GM18870 (cell line): ENCODE results near the gene KDM1A.
"Not testable (repeated sequence)": the region's sequence is repeated elsewhere in the genome, so short reads cannot be mapped to it uniquely, and the experiment has no call there.

ENCODE experiments used
- ATAC-seq: cut with Tn5 transposase; IDR thresholded peaks from one replicate; pipeline ENCODE4 v1.9.1; 2021; ENCODE audit warnings: moderate library complexity; ENCODE audit not compliant: unreplicated experiment

The KDM1A gene

DNA sequence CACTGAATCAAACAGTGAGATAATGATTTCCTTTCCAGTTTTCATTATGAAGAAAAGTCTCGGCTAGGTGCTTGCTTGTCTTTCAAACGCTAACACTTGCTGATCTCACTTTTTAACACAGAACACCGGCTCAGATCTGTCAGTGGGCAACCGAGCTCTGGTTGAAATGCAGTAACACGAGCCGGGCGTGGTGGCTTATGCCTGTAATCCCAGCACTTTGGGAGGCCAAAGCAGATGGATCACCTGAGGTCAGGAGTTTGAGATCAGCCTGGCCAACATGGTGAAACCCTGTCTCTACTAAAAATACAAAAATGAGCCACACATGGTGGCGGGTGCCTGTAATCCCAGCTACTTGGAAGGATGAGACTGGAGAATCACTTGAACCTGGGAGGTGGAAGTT lies 9.2 kb upstream of the KDM1A start:
- ATAC-seq = not testable (repeated sequence)

DNA sequence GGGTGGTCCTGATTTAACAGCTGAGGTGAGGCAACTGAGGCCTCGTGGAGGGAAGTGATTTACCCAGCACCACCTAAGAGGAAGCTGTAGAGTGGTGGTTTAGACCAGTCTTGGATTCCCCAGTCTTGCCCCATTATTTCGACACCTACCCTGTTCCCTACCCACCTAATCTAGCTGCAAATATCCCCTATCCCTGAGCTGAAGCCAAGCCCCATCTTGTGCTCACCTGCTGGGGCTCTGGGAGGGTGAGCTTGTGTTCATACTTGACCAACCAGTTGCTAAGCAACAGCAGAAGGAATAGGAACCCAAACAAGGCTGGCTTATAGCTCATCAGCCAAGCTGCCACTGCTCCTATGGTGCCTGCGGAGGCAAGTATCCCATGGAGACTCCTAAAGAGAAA lies 5.6 kb upstream of the KDM1A start:
- no peak for ATAC-seq

DNA sequence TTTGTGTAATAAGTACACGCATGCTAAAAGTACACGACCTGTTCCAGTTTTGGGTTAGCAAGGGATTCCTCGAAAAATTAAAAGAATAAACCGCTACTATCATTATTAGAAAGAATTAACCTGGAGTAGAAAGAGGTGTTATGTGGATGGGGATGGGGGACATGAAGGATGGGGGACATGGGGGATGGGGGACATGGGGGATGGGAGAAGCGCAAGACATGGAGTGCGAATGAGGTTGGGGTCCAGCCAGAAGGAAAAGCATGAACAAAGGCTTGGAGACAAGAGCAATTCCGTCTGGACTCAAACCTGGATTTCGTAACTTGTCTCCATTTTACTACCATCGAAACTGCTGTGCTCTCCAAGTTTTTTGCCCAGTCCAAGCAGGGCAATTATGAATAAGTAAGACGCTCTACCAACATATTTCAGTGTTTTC lies 591 bp upstream of the KDM1A start:
- ATAC-seq = no peak

DNA sequence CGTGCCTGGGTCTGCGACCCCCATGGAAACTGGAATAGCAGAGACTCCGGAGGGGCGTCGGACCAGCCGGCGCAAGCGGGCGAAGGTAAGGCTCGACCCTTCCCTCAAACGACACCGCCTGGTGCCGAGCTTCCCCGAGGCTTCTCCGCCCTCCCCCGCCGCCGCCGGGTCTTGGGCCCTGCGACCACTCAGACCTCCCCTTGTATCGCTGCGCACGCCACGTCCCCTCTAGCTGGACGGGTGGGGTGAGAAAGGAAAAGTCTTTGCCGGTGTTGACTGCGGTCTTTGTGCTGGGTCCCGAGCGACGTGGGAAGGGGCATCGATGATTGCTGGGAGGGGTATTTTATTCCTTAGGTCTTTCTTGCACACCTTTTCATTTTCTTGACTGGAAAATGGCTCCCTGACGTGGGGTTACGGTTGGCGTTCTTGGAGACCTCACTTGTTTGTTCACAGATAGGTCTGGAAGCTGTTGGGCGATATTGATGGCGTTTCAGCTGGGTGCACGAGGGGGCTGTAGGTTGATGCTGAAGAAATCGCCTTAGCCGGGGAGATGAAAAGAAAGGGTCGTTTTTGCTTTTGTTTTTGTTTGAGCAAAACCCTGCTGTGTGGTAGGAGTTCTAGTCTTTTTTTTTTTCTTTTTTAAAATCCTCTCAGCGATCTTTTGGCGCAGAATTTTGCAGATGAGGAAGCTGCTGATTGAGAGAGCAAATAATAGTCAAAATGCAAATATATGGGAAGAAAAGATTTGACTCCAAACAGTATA lies 776 bp downstream of the KDM1A start:
- peak; percentile 14 for ATAC-seq

DNA sequence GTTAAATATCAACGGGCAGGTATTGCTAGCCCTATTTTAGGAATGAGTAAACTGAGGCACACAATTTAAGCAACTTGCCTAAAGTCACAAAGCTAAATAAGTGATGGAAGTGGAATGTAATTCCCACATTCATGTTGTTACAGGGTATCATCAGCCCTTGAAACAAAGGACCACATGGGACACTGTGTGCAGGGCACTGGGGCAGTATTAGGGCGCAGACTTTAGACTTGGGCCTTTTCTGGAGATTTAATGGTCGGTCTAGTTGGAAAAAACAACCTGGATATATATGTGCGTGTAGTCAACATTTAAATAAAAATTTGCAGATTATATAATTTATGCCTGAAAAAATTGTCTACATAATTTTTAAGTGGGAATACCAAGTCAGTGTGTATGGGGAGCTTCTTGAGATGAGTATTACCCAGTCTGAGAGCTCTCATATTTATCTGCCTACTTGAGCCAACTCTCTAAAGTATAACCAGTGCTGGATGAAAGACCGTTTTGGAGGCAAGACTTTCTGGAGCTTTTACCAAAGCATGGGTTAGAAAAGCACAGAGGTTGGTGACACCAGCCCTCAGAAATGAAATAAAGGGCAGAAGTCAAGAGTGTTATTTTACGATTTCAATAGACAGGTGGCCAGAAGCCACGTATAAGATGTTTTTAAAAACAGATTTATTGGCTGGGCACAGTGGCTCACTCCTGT lies 1.6 kb downstream of the KDM1A start:
- no peak for ATAC-seq

DNA sequence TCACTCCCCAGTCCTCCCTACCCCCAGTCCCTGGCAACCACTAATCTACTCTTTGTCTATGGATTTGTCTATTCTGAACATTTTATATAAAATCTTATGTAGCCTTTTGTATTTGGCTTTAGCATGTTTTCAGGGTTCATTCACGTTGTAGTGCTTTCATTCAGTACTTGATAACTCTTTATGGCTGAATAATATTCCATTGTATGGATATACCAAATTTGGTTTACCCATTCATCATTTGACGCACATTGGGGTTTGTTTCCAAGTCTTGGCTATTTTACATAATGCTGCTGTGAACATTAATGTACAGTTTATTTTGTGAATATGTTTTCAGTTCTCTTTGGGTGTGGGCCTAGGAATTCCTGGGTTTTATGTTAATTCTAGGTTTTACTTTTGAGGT lies 2.6 kb downstream of the KDM1A start:
- ATAC-seq = no peak

DNA sequence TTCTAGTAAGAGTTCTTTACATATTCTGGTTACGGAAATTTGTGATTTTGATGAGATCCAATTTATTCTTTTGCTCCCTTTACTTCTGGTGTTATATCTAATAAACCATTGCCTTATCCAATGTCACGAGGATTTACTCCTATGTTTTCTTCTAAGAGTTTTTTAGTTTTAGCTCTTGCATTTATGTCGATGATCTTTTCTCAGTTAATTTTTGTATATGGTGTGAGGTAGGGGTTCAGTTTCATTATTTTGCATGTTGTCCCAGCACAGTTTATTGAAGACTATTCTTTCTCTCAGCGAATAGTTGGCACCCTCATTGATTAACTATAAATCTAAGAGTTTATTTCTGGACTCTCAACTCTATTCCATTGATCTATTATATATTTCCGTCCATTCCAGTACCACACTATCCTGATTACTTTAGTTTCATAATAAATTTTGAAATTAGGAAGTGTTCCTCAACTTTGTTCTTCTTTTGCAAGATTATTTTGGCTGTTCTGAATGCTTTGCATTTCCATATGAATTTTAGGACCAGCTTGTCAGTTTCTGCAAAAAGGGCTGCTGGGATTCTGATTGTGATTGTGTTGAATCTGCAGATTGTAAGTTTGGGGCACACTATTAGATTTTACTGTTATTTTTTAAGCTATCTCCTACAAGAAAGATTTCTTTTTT lies 4.0 kb downstream of the KDM1A start:
- ATAC-seq = no peak

DNA sequence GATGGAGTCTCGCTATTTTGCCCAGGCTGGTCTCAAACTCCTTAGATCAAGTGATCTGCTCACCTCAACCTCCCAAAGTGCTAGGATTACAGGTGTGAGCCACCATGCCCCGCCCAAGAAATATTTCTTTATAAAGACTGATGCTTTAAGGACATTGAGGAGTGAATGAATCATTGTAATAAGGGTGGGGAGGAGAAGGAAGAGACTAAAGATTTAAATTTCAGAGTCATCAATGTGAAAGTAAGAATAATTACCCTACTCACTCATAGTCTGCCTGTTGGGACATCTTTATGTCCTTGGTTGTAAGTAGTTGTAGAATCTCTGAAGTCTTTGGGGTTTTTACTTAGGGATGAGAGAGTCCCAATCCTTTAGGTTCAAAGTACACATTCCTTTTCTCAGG lies 7.3 kb downstream of the KDM1A start:
- no peak for ATAC-seq

DNA sequence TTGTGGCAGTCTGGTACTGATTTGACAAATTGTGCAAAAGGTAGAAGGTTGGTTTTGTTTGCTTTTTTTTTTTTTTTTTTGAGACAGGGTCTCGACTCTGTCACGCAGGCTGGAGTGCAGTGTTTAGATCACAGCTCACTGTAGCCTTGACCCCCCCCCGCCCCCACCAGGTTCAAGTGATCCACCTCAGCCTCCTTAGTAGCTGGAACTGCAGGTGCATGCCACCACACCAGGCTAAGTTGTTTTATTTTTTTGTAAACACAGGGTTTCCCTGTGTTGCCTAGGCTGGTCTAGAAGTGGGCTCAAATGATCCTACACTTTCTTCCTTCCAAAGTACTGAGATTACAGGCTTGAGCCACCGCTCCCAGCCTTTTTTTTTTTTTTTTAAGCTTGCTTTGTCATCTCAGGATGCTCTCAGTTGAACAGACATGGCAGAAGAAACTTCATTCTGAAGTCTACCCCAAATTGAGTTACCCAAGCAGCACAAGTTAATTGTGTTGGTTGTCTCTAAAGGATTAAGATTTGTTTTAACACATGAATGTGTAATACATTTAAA lies 8.2 kb downstream of the KDM1A start:
- no peak for ATAC-seq

DNA sequence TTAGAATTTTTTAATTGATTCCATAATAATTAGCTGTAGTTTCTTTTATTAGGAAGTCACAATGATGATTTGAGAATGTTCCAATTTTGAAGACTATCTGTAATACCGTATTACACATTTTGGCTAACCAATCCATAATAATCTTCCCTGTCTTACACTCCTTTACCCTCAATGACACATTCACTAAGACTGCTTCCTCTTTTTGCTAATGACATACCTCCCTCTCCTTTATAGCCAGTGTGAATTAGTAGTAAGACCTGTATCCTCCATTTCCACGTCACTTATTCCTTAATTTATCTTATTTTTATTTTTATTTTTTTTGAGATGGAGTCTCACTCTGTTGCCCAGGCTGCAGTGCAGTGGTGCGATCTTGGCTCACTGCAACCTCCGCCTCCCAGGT lies 10.1 kb downstream of the KDM1A start:
- ATAC-seq = no peak

DNA sequence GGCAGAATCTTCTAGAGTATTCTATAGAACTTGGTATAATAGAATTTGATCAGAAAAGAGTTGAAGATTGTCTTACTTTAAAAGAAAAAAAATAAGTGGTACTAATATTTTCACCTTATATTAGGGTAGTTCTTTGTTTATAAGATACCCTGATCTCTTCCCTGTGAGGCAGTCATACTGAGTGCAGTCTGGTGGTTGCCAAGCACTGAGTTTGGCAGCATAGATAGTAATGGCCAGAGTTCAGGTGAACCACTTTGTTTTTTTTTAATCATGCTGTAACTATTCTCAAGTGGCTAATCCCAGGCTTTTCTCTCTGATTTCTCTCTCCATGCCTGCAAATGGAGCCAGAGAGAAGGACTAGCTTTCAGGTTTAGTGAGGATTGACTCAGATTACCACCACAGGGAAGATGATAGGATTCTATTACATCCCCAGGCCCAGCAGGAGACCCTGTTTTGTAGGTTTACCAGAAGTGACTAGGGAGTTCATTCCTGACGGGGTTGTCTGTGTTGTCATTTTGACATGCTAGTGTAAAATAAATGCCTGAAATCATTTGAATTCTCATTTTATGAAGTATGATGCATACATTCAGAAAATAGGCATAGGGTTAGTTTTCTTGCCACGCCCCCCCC lies 16.7 kb downstream of the KDM1A start:
- no peak for ATAC-seq

DNA sequence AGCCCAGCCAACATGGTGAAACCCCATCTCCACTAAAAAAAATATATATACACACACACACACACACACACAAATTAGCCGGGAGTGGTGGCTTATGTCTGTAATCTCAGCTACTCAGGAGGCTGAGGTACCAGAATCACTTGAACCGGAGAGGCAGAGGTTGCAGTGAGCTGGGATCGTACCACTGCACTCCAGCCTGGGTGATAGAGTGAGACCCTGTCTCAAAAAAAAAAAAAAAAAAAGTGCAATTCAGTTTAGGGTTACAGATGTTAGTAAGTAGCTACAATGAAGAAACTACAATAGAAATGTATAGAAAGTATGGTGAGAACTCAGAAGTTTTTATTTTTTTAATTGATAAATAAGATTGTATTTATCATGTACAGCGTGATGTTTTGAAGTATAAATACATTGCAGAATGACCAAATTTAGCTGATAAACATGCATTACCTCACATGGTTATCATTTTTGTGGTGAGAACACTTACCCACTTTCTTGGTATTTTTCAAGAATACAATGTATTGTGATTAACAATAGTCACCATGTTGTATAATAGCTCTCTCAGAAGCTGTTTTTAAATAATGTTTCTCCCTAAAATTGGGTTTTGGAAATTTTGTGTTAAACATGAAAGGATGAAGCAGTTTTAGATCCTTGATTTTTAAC lies 17.9 kb downstream of the KDM1A start:
- no peak for ATAC-seq

DNA sequence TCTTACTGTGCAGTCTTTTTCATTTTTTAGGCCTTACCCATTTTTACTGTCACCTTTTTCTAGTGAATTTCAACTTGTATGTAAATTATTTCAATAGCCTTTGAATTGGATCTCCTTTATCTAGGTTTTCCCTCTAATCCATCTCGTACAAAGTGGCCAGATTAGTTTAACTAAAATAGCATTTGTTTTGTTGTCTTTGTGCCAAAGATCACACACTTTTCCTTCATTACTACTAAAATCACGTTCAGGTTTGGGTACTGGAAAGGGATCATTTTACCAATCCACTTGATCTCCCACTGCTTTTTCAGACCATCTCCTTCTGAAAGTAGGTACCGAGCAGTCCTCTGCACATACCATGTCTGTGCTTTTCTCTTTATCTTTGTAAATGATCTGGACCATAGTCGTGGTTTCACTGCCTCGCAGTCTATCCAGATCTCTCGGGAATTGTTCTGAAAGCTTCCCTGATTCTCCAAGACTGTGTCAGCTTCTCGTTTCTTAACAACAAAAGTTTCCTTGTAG lies 20.1 kb downstream of the KDM1A start:
- ATAC-seq = no peak

DNA sequence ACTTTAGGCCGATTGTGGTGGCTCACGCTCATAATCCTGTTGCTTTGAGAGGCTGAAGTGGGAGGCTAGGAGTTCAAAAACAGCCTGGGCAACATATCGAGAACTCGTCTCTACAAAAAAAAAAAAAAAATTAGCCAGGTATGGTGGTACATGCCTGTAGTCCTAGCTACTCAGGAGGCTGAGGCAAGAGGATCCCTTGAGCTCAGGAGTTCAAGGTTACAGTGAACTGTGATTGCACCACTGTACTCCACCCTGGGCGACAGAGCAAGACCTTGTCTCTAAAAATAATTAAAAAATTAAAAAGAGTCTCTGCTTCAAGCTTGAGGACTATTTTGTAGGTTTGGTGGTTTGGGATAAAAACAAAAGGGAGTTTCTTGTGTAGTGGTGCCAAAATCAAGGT lies 21.2 kb downstream of the KDM1A start:
- no peak for ATAC-seq

DNA sequence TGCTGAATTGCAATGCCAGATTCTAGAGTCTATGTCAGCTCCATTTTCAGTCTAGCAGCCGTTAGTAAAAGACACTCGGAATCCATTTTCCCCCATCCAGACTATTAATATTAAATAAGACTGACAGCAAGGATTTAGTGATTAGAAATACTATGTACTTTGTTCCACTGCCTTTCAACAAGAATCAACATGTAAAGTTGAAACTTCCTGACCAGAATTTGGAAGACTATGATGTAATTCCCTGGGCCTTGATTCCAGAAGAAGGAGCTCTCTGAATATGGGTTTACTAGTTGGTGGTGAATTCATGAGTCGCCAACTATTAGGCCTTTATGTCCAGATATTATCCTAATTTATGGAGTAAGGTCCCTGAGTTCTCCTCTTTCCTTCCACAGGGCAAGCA lies 24.8 kb downstream of the KDM1A start:
- no peak for ATAC-seq

DNA sequence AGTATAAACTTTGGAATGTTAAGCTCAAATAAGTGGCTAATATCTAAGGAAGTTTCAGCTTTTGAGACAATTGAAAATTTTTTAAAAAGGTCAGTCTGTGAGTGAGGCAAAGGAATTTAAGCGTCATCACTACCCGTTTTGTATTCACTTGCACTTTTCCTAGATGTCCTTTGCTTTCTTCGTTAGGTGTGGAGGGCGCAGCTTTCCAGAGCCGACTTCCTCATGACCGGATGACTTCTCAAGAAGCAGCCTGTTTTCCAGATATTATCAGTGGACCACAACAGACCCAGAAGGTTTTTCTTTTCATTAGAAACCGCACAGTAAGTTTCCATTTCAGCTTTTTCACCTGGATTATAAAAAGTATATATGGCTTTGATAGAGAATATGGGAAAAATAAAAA lies 30.9 kb downstream of the KDM1A start:
- ATAC-seq = no peak

DNA sequence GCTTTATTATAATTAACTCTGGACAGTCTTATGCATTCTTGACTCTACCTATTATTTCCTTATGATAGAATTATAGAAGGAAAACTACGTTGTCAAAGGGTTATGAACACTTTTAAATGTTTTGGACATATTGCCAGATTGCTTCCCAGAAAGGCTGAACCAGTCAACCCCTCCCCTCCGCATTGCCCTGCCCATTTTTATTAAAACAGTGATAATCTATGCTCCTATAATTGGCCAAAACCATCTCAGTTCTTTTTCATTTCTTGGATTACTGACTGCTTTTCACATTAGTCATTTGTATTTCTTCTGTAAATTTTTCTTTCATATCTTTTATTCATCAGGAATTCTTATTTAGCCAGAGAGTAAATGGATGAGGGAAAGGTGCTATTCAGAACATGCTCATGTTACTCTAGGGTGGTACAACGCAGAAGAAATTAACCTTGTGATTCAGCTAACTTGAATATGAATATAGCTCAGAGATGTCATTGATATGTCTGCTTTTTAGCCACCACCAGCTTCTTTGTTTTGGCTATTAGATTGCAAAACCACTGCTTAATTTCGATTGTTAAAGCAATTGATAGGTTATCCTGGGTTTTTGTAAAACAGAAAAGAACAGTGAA lies 32.1 kb downstream of the KDM1A start:
- no peak for ATAC-seq

DNA sequence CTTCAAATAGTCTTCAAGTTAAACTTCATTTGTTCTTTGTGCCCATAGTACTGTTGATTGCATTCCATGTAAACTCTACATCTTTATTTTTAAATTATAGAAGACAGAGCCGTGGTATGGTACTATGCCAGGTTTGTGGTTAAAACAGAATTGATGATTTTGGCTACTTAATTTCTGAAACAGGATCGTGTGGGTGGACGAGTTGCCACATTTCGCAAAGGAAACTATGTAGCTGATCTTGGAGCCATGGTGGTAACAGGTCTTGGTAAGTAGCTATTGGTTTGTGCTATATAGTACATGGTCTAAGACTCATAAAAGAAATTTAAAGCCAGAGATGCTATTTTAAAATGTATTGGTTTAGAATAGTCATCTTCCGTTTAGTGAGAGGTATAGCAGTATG lies 38.0 kb downstream of the KDM1A start:
- ATAC-seq = no peak

DNA sequence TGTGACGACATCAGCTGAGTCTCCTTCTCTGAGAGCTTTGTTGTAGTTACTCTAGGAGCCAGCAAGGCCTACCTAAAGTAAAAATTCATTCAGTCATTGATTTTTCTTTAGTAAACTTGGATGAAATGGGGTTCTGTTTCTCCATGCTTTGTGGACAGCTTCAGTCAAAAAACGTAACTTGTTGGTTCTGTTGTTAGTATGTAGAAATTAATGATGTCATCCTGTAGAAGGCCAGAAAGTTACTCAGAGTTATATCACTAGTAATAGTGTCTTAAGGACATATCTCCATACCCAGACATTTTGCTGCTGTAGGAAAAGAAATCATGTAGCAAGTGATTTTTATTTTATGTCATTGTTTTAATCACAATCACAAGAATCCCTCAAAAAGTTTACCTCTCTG lies 43.0 kb downstream of the KDM1A start:
- ATAC-seq = no peak

DNA sequence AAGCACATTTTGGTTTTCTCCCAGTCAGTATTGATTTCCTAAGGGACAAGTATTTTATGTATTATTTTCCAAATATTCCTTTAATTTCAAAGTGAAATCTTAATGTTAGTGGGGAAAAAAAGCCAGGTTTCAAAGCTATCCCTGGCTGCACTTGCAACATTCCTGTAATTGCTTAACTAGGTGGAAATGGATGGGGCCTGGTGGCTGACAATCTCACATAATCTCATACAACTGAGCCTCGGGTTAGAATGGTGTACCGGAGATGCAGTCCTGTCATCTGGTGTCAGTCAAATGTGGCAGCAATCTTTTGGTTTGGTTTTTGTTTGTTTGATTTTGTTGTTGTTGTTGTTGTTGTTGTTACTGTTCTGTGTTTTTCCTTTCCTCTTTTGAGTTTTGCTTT lies 46.1 kb downstream of the KDM1A start:
- no peak for ATAC-seq
